ENCODE measurements around the gene IL6R.

IL6R gene

DNA sequence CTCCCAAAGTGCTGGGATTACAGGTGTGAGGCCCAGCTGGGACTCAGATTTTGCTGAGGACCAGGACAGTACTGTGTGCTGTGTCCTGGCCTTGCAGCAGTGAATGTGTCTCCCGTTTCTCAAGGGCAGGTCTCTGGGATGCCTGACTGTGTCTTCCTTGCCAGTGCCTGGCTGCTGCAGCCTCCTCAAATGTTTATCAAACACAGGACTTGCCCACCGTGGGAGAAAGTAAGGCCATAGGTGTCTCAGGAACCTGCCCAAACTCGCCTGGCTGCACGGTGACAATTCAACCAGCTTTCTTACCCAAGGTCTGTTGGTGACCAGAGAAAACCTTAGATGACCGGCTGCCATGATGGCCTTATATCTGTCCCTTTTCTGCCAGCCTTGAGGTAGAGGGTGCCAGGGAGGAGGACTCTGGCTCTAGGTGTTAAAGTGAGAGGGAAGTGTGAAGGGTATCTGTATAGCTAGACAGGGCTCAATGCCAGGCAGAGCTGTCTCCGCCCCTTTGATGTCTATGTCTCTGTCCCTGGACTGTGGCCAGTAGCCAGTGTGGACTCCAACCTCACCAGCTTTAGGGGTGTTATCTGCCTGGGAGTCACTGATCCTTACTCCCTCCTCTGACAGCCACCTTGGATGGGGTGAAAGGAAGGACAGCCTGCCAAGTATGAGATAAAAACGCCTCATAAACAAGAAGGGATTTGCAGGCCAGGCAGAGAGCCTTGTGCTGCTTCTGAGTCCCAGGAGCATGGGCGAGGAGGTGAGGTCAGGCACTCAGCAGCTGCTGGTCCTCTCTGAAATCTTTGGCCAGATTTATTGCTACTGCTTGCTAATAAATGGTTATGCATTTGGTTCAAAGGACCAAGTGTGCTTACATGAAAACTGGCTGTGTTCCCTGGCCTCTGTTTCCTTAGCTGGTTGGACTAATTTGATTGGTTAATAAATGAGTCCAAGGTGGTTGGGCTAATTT is 22.3 kb downstream of the IL6R start:
- no peak for DNase-seq

DNA sequence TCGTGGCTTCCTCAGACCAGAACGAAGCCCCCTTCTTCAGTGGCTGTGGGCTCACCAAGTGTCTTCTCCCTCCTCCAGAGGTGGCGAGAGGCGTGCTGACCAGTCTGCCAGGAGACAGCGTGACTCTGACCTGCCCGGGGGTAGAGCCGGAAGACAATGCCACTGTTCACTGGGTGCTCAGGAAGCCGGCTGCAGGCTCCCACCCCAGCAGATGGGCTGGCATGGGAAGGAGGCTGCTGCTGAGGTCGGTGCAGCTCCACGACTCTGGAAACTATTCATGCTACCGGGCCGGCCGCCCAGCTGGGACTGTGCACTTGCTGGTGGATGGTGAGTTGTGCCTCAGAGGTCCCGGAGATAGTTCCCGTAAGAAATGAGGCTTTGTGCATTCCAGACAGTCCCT is 24.0 kb downstream of the IL6R start:
- no peak for DNase-seq

DNA sequence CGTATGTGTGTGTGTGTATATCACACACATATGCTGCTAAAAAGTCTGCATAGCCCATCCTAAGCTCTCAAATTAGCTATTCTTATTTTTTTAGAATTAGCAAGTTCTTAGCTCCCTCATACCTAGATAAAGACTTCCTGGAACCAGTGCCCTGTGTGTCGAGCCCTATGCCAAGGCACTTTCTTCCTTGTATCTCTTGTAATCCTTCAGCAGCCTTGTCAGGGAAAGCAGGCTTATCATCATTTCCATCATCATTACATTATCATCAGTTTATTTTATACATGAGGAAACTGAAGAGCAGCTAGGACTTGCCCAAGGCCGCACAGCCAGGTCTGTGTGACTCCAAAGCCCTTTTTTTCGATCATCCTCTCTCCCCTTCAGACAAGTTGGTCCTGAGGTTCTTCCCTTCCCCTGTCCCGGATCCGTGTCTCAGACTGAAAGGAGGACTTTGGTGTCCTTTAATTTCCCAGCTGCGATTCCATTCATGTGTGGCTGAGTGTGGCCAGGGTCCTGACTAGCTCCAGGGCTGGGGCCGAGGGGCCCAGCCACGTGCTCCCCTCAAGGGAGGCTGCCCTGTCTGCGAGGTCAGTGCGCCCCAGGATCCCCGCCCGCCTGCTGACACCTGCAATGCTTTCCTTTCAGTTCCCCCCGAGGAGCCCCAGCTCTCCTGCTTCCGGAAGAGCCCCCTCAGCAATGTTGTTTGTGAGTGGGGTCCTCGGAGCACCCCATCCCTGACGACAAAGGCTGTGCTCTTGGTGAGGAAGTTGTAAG is 24.9 kb downstream of the IL6R start:
- no peak for DNase-seq

DNA sequence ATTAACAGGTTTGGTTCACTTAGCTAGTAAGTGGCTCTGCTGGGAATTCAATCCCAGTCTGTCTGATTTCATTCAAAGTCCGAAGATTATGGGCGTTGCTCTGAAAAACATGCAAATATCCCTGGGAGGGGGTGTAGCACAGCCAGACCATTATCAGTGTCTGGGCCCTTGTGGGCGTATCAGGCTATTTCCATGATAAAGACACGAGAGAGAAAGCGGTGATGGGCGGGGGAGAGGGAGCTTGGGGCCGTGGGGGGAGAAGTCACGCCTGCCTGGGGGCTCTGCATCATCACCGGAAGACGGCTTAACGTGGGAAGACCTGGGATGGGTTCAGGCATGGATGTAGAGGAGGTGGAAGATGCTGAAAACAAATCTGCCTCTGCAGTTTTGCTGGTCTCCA is 25.8 kb downstream of the IL6R start:
- no peak for DNase-seq

DNA sequence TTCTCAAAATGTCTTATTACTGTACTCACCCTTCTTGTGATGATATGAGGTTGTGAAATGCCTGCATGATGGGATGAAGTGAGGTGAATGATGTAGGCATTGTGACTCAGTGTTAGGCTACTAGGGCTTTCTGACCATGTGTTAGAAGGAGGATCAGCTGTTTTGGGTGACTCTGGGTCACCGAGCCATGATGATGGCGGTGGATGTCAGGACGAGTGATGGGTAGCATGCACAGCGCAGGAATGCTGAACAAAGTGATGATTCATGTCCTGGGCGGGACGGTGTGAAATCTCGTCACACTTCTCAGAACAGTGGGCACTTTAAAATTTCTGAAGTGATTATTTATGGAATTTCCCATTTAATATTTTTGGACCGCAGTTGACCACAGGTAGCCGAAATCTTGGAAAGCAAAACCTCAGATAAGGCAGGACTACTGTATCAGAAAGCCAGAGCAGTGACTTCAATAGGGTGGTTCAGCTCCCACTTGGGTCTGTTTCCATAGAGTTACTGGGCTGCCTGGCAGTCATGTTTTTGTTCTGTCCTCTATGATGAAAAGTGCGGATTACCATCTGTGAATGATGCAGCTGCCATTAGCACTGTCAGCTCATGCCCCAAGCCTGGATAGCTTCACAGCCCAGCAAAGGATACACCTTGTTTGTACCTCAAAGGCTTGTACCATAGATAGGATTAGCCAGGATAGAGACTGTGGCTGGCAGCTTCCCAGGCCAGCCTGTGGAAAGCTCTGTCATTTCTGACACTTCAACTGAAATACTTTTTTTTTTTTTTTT is 26.6 kb downstream of the IL6R start:
- no peak for DNase-seq

DNA sequence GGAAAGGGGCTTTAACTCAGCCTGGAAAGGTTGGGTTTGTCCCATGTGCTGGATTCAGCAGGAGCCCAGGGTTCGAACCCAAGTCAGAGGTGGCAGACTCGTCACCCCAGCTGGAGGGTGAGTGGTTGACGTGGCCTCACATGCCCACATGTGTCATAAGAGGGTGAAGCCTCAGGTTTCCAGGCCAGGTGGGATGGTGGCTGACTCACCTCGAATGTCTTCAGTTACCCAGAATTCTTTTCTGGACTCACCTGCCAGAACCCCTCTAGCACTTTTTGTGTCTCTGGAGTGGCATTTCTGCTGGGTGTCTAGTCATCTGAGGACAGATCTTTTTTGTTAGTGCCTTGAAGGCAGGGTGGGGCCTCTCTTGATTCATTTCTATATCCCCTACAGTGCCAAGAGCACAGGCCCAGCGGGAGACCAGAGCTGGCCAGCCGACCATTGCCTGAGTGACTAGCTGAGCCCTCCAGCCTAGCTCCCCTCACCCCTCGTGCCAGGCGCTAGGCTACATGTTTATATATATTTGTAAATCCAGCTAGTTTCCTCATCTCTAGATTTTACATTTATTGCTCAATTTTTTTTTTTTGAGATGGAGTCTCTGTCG is 28.1 kb downstream of the IL6R start:
- no peak for DNase-seq

DNA sequence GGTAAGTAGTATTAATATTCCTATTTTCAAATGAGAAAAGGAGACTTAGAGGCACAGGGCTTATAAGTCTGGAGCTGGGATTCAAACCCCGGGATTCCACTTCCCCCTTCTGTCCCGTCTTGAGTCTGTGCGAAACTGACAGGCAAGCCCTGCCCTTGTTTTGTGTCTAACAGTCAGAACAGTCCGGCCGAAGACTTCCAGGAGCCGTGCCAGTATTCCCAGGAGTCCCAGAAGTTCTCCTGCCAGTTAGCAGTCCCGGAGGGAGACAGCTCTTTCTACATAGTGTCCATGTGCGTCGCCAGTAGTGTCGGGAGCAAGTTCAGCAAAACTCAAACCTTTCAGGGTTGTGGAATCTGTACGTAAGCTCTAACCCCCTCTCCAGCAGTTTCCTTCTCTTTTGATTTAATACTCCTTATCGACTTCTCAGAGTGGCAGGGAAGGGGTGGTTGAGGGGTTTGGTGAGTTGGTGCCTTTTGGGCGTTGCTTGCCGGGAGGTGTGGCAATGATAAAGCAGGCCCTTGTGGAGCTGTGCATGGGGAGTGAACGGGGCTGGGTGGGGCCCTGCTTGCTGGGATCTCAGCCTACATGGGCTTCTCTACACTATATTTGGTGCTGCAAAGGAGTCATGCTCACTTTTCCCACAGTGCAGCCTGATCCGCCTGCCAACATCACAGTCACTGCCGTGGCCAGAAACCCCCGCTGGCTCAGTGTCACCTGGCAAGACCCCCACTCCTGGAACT is 29.4 kb downstream of the IL6R start:
- no peak for DNase-seq

DNA sequence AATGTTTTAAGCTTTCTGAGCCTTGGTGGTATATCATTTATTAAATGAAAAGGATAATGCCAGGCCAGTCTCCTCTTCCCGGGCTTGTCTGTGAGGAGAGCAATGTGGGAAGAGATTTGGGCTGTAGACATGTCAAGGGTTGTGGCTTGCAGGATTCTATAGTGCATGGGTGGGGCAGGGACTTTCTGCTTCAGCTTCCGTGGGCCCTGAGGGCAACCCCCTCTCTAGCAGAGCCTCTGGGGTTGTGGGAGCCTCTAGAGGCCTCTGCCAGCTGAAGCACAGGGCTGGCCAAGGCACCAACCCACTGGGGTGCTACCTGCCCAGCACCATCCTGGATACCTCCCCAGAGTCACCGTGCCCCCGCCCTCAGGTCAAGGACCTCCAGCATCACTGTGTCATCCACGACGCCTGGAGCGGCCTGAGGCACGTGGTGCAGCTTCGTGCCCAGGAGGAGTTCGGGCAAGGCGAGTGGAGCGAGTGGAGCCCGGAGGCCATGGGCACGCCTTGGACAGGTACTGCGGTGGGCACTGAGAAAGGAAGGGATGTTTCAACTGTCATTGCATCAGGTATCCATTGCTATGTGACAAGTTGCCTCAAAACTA is 30.6 kb downstream of the IL6R start:
- no peak for DNase-seq

DNA sequence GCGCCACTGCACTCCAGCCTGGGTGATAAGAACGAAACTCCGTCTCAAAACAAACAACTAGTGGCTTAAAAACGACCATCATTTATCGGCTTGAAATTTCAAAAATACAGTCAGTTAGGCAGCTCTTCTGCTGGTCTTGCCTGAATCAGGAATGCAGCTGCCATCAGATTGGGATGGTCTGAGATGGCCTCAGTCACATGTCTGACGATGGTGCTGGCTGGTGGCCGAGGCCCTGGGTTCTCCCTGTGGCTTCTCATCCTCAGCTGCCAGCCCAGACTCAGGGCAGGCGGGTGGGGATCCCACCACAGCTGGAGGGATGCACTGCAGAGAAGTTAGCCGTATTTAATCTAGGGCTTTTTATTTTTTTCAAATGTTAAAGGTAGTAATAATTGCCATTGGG is 31.3 kb downstream of the IL6R start:
- no peak for DNase-seq

DNA sequence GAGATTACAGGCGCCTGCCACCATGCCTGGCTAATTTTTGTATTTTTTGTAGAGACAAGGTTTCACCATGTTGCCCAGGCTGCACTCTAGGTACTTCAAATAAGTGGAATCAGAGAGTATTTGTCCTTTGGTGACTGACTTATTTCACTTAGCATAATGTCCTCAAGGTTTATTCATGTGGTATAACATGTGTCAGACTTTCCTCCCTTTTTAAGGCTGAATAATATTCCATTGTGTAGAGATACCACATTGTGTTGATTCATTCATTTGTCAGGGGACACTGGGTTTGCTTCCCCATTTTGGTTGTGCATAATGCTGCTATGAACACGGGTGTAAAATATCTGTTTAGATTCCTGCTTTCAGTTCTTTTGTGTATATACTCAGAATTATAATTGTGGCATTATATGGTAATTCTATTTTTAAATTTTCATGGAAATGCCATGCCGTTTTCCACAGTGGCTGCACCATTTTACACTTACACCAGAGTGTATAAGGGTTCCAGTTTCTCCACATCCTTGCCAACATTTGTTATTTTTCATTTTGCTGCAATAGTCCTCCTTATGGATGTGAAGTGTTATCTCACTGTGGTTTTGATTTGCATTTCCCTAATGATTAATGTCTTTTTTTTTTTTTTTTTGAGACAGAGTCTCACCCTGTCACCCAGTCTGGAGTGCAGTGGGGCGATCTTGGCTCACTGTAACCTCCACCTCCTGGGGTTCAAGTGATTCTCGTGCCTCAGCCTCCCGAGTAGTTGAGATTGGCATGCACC is 35.1 kb downstream of the IL6R start:
- no peak for DNase-seq

DNA sequence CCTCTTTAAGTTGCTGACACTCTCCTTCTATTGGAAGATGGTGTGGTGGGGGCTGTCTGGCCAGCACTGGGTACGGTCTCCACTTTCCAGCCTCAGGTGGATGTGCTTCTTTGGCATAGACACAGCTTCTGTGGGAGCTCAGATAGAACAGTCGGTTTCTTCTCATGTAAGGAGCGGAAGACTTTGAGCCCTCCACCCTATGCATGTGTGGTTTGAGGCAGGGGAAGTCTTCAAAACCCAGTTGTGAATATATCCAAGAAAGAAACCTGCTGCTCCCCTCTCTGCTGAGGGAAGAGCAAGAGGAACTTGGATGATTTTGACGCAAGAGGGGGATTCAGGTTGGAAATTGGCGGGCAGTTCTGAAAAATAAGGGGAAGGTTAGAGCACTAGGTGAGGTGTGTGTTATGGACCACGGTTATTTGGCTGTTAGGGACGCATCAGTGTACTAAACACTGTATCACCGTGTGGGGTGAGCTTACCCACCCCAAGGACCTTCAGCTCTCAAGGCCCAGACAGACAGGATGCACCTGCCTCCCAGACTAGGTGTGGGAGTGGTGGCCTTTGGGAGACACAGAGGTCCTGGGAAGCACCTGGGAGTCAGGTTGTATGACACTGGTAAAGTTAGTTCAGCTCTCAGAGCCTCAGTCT is 36.2 kb downstream of the IL6R start:
- DNase-seq = no peak

DNA sequence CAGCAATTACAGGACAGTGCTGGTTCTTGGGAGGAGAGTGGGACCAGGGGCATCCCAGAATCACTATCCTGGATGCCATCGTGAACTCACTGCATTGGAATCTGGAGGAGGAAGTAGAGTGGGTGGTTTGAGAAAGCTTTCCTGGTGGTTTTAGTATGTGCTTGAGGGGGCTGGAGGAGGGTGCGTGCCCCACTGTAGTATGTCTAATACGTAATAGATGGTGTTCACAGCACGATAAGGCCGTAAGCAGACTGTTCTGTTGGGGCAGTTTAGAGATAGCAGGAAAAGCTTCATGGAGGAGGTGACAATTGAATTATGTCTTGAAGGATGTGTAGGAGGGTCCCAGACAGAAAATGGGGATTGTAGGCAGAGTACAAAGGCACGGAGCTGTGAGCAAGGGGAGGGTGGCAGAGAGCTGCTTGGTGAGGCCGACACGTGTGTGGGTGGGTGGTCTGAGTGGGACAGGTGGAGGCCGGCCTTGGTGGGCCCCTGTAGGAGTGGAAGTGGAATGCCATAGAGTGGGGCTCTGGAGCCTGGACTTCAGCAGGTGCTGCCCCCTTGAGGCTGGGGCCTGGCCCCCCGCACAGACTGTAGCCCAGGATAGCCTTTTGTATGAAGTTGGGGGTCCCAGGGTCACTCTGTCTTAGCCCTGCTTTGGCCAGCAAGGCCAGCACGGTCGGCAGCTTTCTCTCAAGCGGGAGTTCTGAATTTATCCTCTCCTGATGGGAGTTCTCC is 37.0 kb downstream of the IL6R start:
- DNase-seq = no peak

DNA sequence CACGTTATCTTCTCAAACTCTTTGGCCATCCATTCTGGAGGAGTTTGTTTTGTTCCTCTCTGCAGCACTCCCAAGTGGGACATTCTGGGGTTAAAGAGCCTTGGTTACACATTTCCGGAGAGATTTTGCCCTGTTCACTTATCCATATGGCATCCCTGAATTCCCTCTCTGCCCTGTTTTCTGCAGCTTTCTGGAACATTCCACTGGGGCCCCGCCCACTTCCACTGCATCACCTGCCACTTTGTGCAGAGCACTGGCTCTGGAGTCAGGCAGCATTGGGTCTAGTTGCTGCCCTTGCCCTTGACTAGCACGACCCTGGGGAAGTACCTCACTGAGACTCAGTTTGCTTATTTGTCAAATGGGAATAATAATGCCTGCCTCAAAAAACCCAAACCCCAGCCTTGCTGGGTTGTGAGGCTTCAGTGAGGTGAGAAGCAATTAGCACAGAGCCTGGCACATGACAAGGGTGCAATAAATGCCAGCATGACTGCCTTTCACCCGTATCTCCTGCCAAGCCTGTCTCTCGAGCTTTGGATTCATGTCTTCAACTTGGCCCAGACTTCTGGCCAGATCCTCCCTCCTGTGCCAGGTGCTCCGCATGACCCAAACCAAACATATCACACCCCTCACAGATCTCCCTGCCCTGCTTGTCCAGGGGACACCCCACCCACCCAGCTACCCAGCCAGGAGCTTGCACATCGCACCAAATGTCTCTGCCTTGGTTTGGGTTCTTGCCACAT is 38.3 kb downstream of the IL6R start:
- no peak for DNase-seq

DNA sequence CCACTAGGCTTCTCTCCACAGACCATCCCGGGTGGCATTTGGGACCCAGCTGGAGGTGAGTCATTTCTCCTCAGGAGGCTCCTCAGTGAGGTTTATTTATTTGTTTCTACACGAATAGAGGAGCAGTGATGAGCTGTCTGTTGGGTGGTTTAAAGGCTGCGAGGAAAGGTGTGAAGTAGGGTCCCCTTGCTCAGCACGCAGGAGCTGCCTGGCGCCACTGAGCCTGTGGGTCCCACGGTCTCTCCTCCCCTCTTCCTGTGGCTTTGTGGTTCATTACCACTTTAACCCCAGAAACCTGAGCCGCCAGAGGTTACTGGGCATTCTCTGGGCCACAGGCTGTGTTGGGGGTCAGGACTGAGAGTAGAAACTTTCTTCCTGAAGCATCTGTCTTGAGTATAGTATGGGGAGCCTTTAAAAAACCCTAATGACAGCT is 39.9 kb downstream of the IL6R start:
- DNase-seq = no peak

DNA sequence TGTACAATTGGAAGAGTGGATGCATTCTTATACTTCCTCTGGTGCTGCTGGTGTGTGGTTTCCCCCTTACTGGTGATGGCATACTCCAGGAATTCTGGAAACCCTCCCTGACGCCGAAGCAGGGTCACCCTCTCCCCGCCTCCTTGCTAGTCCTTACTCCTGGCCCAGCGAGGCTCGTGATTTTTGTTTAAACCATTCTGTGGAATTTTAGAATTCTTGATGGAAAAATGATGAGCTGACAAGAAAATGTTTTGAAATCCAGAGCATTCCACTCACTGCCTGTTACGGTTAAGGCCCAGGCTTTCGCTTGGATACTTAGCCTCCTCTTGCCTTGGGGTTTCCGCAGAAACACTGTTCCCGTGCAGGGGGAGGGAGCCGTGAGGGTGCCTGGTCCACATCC is 41.1 kb downstream of the IL6R start:
- DNase-seq = no peak

DNA sequence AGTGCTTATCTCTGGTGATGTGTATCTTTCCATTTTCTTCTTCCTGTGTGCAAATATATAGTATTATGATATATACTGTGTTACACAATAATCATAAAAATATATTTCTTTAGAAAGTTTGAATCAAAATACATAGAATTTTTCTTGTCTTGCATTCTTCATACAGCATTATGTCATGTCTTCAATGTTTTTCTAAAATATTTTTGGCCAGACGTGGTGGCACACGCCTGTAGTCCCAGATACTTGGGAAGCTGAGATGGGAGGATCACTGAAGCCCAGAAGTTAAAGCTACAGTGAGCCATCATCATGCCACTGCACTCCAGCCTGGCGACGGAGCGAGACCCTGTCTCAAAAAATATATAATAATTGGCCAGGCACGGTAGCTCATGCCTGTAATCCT is 41.6 kb downstream of the IL6R start:
- no peak for DNase-seq

DNA sequence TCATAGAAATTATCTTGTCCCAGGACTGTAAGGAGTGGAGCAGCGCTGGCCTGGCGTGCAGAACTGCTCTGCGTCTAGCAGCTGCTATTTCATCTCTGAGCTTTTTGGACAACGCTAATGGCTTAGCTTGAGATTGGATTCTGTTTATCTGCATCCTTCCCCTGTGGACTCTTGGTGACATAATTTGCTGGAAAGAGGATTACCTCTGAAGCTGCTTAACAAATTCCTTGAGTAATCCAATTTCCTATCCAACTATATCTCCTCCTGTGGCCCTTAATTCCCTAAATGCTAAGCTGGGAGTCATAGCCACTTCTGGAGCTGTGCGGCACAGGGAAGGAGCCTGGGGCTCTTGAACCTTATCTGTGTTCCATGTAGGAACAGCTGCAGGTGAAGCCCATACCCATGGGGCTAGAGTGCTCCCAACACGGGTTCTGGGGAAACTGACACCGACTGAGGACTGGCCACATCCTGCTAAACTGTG is 43.2 kb downstream of the IL6R start:
- DNase-seq = no peak

DNA sequence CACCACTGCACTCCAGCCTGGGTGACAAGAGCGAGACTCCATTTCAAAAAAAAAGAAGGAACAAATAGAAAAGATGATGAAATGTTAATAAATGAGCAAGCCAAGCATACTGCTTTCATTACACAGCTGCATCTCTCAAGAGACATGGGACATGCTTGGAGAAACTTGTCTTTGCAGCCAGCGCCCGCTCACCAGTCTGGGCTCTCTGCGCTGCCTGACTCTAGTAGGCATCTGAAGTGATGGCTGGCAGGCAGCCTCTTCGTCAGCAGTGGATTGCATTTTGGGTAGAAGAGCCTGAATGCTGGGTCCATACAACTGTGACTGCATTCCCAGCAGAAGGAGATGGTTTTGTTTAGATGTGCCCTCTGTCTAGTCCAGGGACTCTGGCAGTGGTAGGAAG is 48.0 kb downstream of the IL6R start:
- DNase-seq = no peak
